Stimulated activated CD8-positive, alpha-beta memory T cell treated with anti-CD3 and anti-CD28 coated beads, Interleukin-7, amount 100 ng/mL, for 48 hours (primary cell): ENCODE data around the gene PRDM8.
"Not testable (repeated sequence)": the region's sequence is repeated elsewhere in the genome, so short reads cannot be mapped to it uniquely, and the experiment has no call there.

Experiments used
- DNase-seq, 2 donors: peaks; one replicate each; pipeline ENCODE4 v3.0.0-alpha.2; 2020; ENCODE audit warnings: low read depth in 1 of 2; ENCODE audit errors: extremely low read depth in 1 of 2

PRDM8 gene

GRCh38 chr4:80196922-80197573 lies at the start of gene PRDM8:
TSS of gene PRDM8 (plus strand) at chr4:80197503. CDS start at chr4:80200081, 2,578 bp downstream.
- DNase-seq: no peak

GRCh38 chr4:80150387-80151180 lies 46.7 kb upstream of the PRDM8 start:
- no peak for DNase-seq

GRCh38 chr4:80151981-80152380 lies 45.3 kb upstream of the PRDM8 start:
- DNase-seq: no peak

- DNase-seq: no peak
Observed at GRCh38 chr4:80153874-80154544, 43.3 kb upstream of the PRDM8 start.

- DNase-seq: no peak
Observed at GRCh38 chr4:80154545-80154933, 42.8 kb upstream of the PRDM8 start.

GRCh38 chr4:80155316-80155982 lies 41.9 kb upstream of the PRDM8 start:
- no peak for DNase-seq

- DNase-seq: no peak
Observed at GRCh38 chr4:80156410-80156809, 40.9 kb upstream of the PRDM8 start.

- no peak for DNase-seq
Observed at GRCh38 chr4:80161413-80162058, 35.8 kb upstream of the PRDM8 start.

GRCh38 chr4:80162418-80162817 lies 34.9 kb upstream of the PRDM8 start:
- no peak for DNase-seq

- no peak for DNase-seq
Observed at GRCh38 chr4:80165855-80166254, 31.4 kb upstream of the PRDM8 start.

- DNase-seq: no peak
Observed at GRCh38 chr4:80171251-80171650, 26.1 kb upstream of the PRDM8 start.

GRCh38 chr4:80171656-80172055 lies 25.6 kb upstream of the PRDM8 start:
- no peak for DNase-seq

GRCh38 chr4:80172203-80172602 lies 25.1 kb upstream of the PRDM8 start:
- no peak for DNase-seq

GRCh38 chr4:80173401-80173800 lies 23.9 kb upstream of the PRDM8 start:
- DNase-seq: no peak

GRCh38 chr4:80173841-80174240 lies 23.5 kb upstream of the PRDM8 start:
- DNase-seq: no peak

GRCh38 chr4:80177793-80178192 lies 19.5 kb upstream of the PRDM8 start:
- not testable (repeated sequence) for DNase-seq

- no peak for DNase-seq
Observed at GRCh38 chr4:80178964-80179363, 18.3 kb upstream of the PRDM8 start.

- no peak for DNase-seq
Observed at GRCh38 chr4:80179637-80180161, 17.6 kb upstream of the PRDM8 start.

- DNase-seq: no peak
Observed at GRCh38 chr4:80180743-80181142, 16.6 kb upstream of the PRDM8 start.

- DNase-seq: no peak
Observed at GRCh38 chr4:80182237-80182866, 15.0 kb upstream of the PRDM8 start.
